Nephron (organoid): ENCODE measurements around the gene ACOXL.

Source experiments
- H3K27ac Mint-ChIP-seq, 3 experiments: 2 replicates each; pipeline ENCODE4 v1.8.0; 2020; ENCODE audit warnings: mixed read lengths in 3 of 3, mild to moderate bottlenecking in 2 of 3, moderate library complexity in 1 of 3
- H3K27me3 Mint-ChIP-seq: 2 replicates; pipeline ENCODE4 v1.8.0; 2021; ENCODE audit warnings: low read depth, mild to moderate bottlenecking, moderate library complexity, mixed read lengths
- H3K36me3 Mint-ChIP-seq: 2 replicates; pipeline ENCODE4 v1.8.0; 2020; ENCODE audit warnings: low read depth, mixed read lengths
- H3K4me1 Mint-ChIP-seq: 2 replicates; pipeline ENCODE4 v1.8.0; 2020; ENCODE audit warnings: mixed read lengths
- H3K4me3 Mint-ChIP-seq, 3 experiments: 2 replicates each; pipeline ENCODE4 v1.8.0; 2020; ENCODE audit warnings: mild to moderate bottlenecking in 3 of 3, mixed read lengths in 3 of 3, moderate library complexity in 2 of 3
- H3K9me3 Mint-ChIP-seq: 2 replicates; pipeline ENCODE4 v1.8.0; 2020; ENCODE audit warnings: mixed read lengths
- TF ChIP-seq, protein P1 (sequence below), 3 experiments: fragments of 200-600 bp; sonication (generic); IDR thresholded peaks; one replicate each; pipeline ENCODE4 v1.5.0; 2021; ENCODE audit warnings: antibody characterized with exemption in 3 of 3; ENCODE audit not compliant: unreplicated experiment in 3 of 3

Gene ACOXL

DNA sequence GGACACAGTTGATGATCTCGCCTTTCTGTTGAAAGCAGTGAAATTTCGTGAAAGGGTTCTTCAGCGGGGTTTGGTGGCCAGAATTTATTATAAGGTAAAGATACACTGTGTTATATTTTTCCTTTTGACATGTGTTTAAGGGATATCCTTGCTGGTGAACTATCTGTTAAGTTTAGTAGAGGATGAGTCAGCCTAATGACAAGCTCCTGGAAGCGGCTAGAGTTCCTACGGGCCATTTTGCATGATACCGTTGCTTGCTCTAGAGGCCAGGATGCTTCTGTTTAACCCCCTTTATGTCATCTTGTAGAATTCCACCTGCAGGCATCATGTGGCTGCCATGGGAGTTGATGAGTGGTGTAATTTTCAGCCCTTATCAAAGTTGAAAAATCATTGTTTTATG is 263.5 kb downstream of the ACOXL start:
- no peak overlapping the region for H3K4me3 Mint-ChIP-seq
- TF ChIP-seq, protein P1, sequence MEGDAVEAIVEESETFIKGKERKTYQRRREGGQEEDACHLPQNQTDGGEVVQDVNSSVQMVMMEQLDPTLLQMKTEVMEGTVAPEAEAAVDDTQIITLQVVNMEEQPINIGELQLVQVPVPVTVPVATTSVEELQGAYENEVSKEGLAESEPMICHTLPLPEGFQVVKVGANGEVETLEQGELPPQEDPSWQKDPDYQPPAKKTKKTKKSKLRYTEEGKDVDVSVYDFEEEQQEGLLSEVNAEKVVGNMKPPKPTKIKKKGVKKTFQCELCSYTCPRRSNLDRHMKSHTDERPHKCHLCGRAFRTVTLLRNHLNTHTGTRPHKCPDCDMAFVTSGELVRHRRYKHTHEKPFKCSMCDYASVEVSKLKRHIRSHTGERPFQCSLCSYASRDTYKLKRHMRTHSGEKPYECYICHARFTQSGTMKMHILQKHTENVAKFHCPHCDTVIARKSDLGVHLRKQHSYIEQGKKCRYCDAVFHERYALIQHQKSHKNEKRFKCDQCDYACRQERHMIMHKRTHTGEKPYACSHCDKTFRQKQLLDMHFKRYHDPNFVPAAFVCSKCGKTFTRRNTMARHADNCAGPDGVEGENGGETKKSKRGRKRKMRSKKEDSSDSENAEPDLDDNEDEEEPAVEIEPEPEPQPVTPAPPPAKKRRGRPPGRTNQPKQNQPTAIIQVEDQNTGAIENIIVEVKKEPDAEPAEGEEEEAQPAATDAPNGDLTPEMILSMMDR (IDR thresholded peaks at IDR 0.05; ENCODE audit: unreplicated experiment in 3 of 3) = no peak
- H3K4me1 Mint-ChIP-seq = peaks cover 31% of the 10 kb centered on the region
- peaks cover 11% of the 10 kb centered on the region for H3K36me3 Mint-ChIP-seq
- no peak overlapping the region for H3K27ac Mint-ChIP-seq
- H3K27me3 Mint-ChIP-seq = no peaks in the 10 kb centered on the region
- H3K9me3 Mint-ChIP-seq = peaks cover 25% of the 10 kb centered on the region

DNA sequence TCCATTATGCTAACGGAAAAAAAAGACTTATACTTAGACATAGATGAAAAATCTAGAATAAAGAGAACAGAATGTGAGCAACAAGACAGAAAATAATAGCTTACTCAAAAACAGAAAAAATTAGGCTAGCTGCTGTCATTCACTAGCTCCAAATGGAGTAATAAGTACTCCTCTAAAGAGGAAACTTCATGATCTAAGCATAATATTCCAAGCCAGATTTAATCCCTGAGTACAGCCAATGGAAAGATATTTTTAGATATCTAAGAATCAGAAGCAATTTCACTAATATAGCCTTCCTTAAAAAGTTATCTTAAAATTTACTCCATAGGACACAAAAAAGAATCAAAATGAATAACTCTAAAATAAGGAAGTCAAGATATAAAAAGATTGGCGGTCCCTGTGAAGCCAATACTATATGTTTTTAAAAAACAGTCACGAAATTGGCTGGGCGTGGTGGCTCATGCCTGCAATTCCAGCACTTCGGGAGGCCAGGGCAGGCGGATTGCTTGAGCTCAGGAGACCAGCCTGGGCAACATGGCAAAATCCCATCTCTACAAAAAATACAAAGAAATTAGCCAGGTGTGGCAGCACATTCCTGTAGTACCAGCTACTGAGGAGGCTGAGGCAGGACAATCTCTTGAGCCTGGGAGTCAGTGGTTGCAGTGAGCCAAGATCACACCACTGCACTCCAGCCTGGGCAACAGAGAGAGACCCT is 265.1 kb downstream of the ACOXL start:
- Mint-ChIP-seq H3K4me3 (no peak overlapping the region), H3K27ac (no peak overlapping the region), H3K36me3 (no peaks in the 10 kb centered on the region), H3K9me3 (peaks cover 18% of the 10 kb centered on the region), H3K27me3 (no peaks in the 10 kb centered on the region), H3K4me1 (peaks cover 20% of the 10 kb centered on the region)
- TF ChIP-seq, protein P1 (IDR thresholded peaks at IDR 0.05; ENCODE audit: unreplicated experiment in 3 of 3) = no peak

DNA sequence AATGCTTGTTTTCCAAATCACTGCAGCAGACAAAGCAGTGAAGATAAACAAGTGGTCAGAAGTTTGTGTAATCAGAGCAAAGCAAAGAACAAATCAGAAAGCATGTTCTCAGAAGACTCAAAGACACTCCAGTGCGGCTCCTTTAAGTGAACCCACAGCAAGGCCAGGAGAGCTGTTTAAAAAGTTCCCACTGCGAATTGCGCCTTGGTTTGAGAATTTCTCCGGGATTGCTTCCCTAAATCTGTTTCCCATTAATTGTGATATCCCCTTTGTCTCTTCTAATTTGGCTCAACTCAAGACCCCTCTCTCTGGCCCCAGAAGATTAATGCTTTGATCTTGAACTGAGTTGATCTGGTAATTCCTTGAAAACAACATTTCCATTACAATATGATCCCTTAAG is 265.9 kb downstream of the ACOXL start:
- no peaks in the 10 kb centered on the region for H3K36me3 Mint-ChIP-seq
- H3K4me3 Mint-ChIP-seq = no peak overlapping the region
- TF ChIP-seq, protein P1 (IDR thresholded peaks at IDR 0.05; ENCODE audit: unreplicated experiment in 3 of 3) = no peak
- peaks cover 15% of the 10 kb centered on the region for H3K9me3 Mint-ChIP-seq
- H3K27ac Mint-ChIP-seq = peak overlapping the region; percentile 0 to 52 (median 5)
- H3K27me3 Mint-ChIP-seq = no peaks in the 10 kb centered on the region
- H3K4me1 Mint-ChIP-seq = peaks cover 15% of the 10 kb centered on the region

DNA sequence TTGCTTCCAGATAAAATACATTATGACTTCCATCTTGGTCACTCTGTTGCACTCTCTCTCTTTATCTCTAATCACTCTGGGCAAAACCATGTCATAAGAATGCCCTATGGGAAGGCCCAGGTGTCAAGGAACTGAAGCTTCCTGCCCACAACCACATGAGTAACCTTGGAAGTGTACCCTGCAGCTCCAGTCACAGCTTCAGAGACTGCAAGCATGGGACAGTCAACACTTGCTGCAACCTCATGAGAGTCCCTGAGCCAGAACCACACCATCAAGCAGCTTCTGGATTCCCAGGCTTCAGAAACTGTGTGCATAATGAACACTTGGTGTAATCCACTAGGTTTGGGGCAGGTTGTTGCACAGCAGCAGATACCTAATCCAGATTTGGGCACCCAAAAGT is 267.3 kb downstream of the ACOXL start:
- H3K27me3 Mint-ChIP-seq = no peaks in the 10 kb centered on the region

GRCh38 chr2:111005307-111005706 is 272.9 kb downstream of the ACOXL start:
- no peaks in the 10 kb centered on the region for H3K4me1 Mint-ChIP-seq
- H3K9me3 Mint-ChIP-seq = peaks cover 27% of the 10 kb centered on the region
- TF ChIP-seq, protein P1 (IDR thresholded peaks at IDR 0.05; ENCODE audit: unreplicated experiment in 3 of 3) = no peak

More for the DNA sequence above, 267.3 kb downstream of the ACOXL start:
- Mint-ChIP-seq H3K27ac (no peak overlapping the region), H3K9me3 (peaks cover 14% of the 10 kb centered on the region), H3K36me3 (no peaks in the 10 kb centered on the region), H3K4me3 (no peak overlapping the region), H3K4me1 (peaks cover 9% of the 10 kb centered on the region)
- TF ChIP-seq, protein P1 (IDR thresholded peaks at IDR 0.05; ENCODE audit: unreplicated experiment in 3 of 3) = no peak

DNA sequence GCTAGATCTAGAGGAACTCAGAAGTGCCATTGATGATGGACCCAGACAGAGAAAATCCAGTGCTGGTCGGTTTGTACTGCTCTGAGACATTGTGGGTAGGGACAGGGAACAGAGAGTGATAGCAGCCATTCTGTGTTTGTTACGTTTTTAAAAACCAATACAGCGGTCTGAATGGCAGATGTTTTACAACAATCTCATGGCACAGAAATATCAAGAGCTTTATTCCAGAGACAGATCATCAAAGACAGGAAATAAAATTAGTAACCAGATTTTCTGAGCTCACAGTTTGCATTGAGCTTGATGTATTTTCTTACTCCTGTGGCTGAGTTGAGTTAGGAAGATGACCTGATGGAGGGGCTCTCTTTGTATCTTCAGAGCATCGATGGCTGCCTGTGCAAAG is 273.4 kb downstream of the ACOXL start:
- H3K36me3 Mint-ChIP-seq = no peaks in the 10 kb centered on the region
- H3K27me3 Mint-ChIP-seq = no peaks in the 10 kb centered on the region
- H3K27ac Mint-ChIP-seq = no peak overlapping the region
- H3K4me1 Mint-ChIP-seq = no peaks in the 10 kb centered on the region
- TF ChIP-seq, protein P1 (IDR thresholded peaks at IDR 0.05; ENCODE audit: unreplicated experiment in 3 of 3) = no peak
- H3K9me3 Mint-ChIP-seq = peaks cover 28% of the 10 kb centered on the region
- no peak overlapping the region for H3K4me3 Mint-ChIP-seq

More at GRCh38 chr2:111005307-111005706, 272.9 kb downstream of the ACOXL start:
- H3K4me3 Mint-ChIP-seq = no peak overlapping the region
- no peaks in the 10 kb centered on the region for H3K27me3 Mint-ChIP-seq
- no peaks in the 10 kb centered on the region for H3K36me3 Mint-ChIP-seq
- H3K27ac Mint-ChIP-seq = no peak overlapping the region
